Measurements from ENCODE around the gene SELENOF.

- TF ChIP-seq CTCF (IDR thresholded peaks at IDR 0.05; ENCODE audit: low read depth, low read length) (no peak), EZH2phosphoT487 (IDR thresholded peaks at IDR 0.05; ENCODE audit: low read depth) (no peak)
Measured at GRCh38 chr1:86913399-86913895, 479 bp downstream of the SELENOF start.
